AG04450 (cell line): ENCODE measurements around the gene CDKL1. TPM values are rescaled to one million over a fixed set of nuclear protein-coding genes. Genes with fewer than 3 reads are reported as not detected.
A peak's percentile ranks its signal among the peaks of the same experiment; 100 is the strongest.

Experiments
- CTCF ChIA-PET: fragments of 300-600, 350-600 bp; formaldehyde crosslinking; extraction: SDS; loops from one replicate; lab custom pipeline; 2022; ENCODE audit warnings: antibody characterized with exemption, inconsistent platforms; lab: Charles Lee
- POLR2A ChIA-PET: fragments of 350-600 bp; formaldehyde crosslinking; extraction: SDS; loops from one replicate; lab custom pipeline; 2021; ENCODE audit warnings: antibody characterized with exemption, inconsistent platforms; lab: Yijun Ruan, JAX
- DNase-seq: peaks from one replicate; pipeline ENCODE4 v3.0.0-alpha.2; 2011; ENCODE audit warnings: low read depth, low spot score
- H3K27ac ChIP-seq: one replicate; pipeline ENCODE4 v1.5.1; 2012; ENCODE audit warnings: low read depth, low read length, control low read depth
- H3K27me3 ChIP-seq: one replicate; pipeline ENCODE4 v1.6.0; 2012; ENCODE audit warnings: low read length; ENCODE audit not compliant: control insufficient read depth, insufficient read depth
- H3K4me3 ChIP-seq: 2 replicates; pipeline ENCODE4 v1.5.1; 2011; ENCODE audit warnings: mild to moderate bottlenecking, low read depth, low read length, control low read depth
- H3K9me3 ChIP-seq: 2 replicates; pipeline ENCODE4 v1.5.1; 2012; ENCODE audit warnings: low read length; ENCODE audit not compliant: control insufficient read depth, insufficient read depth
- polyA plus RNA-seq: library from polyadenylated mRNA; depleted of rRNA; stranded (reverse); fragments of >200 nt; gene quantifications from 2 replicates; pipeline ENCODE4 v1.2.3, GENCODE V29; 2011
- TF ChIP-seq, protein P1 (sequence below): IDR thresholded peaks from 2 replicates; pipeline ENCODE4 v1.5.1; 2011; ENCODE audit warnings: low read depth, low read length, control low read depth, inconsistent platforms

Gene CDKL1
- polyA plus RNA-seq, 1 experiment = 20.1 TPM

DNA sequence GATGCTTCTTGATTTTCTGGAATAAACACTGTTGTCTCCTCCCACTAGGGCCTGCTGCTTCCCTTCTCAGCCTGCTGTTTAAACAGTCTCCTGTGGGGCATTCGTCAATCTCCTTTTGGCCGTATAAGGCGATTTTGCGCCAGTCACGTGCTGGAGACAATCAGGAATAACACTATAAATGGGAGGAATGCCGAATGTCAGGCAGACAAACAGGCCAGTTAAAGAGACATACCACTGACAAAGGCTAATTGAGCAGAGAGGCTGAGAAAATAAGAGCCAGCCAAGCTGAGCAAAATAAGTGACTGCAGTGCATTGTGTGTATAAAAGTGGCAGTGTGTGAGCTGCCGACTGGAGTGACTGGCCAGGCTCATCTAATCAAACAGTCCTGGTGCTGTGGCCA, 61.3 kb downstream of the CDKL1 start:
- H3K4me3 ChIP-seq = no peak overlapping the region
- CTCF ChIA-PET = interaction anchor here (0.6 to 3.4 kb wide), 5 partner anchors 14 to 473 kb away, joined by 3 to 18 read pairs (median 3); no protein-coding TSS in a partner anchor
- no peak for DNase-seq
- peak overlapping the region; percentile 12 for H3K27ac ChIP-seq
- TF ChIP-seq, protein P1, sequence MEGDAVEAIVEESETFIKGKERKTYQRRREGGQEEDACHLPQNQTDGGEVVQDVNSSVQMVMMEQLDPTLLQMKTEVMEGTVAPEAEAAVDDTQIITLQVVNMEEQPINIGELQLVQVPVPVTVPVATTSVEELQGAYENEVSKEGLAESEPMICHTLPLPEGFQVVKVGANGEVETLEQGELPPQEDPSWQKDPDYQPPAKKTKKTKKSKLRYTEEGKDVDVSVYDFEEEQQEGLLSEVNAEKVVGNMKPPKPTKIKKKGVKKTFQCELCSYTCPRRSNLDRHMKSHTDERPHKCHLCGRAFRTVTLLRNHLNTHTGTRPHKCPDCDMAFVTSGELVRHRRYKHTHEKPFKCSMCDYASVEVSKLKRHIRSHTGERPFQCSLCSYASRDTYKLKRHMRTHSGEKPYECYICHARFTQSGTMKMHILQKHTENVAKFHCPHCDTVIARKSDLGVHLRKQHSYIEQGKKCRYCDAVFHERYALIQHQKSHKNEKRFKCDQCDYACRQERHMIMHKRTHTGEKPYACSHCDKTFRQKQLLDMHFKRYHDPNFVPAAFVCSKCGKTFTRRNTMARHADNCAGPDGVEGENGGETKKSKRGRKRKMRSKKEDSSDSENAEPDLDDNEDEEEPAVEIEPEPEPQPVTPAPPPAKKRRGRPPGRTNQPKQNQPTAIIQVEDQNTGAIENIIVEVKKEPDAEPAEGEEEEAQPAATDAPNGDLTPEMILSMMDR = 0 out of 2 replicates have a peak, but pooled peaks have one; percentile 12
- no peaks in the 10 kb centered on the region for H3K9me3 ChIP-seq
- POLR2A ChIA-PET = interaction anchor here (0.8 to 1.2 kb wide), 3 partner anchors 9 to 118 kb away, joined by 3 to 5 read pairs (median 4); partner anchors contain the start of gene CDKL1
- no peaks in the 10 kb centered on the region for H3K27me3 ChIP-seq

DNA sequence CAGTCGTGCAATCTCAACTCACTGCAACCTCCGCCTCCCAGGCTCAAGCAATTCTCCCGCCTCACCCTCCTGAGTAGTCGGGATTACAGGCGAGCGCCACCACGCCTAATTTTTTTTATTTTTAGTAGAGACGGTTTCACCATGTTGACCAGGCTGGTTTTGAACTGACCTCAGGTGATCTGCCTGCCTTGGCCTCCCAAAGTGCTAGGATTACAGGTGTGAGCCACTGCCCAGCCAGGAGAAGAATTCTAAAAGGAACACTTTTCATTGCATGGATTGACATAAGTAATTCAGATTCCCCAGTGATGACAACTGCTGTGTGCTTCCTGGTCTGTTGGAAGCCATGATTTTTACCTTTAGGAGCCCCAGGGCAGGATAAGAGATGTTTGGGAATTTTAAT, 62.5 kb downstream of the CDKL1 start:
- H3K4me3 ChIP-seq = no peak overlapping the region
- DNase-seq = no peak
- no peaks in the 10 kb centered on the region for H3K9me3 ChIP-seq
- TF ChIP-seq, protein P1 = no peak
- CTCF ChIA-PET = interaction anchor here (3.4 kb wide), 1 partner anchor 13 kb away, joined by 18 read pairs; no protein-coding TSS in a partner anchor
- POLR2A ChIA-PET = interaction anchor here (0.7 kb wide), 1 partner anchor 28 kb away, joined by 3 read pairs; no protein-coding TSS in a partner anchor
- H3K27me3 ChIP-seq = no peaks in the 10 kb centered on the region
- no peak overlapping the region for H3K27ac ChIP-seq

DNA sequence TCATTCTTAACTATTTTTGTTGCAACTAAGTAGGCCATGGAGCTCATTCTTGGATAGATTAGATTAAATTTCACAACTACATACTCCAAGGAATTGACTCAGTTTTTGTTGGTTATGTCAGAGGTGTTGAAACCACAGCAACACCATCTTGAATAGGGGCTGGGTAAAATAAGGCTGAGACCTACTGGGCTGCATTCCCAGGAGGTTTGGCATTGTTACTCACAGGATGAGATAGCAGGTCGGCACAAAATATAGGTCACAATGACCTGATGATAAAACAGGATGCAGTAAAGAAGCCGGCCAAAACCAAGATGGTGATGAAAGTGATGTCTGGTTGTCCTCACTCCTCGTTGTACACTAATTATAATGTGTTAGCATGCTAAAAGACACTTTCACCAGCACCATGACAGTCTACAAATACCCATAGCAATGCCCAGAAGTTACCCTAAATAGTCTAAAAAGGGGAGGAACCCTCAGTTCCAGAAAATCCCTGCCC, 63.6 kb downstream of the CDKL1 start:
- Histone ChIP-seq H3K27ac (peak overlapping the region; percentile 58), H3K9me3 (no peaks in the 10 kb centered on the region), H3K4me3 (no peak overlapping the region), H3K27me3 (no peaks in the 10 kb centered on the region)
- DNase-seq = no peak
- TF ChIP-seq, protein P1 = no peak
- ChIA-PET CTCF (interaction anchor here (0.8 to 3.4 kb wide), 3 partner anchors 11 to 15 kb away, joined by 5 to 18 read pairs (median 16); no protein-coding TSS in a partner anchor), POLR2A (interaction anchor here (0.6 to 1.1 kb wide), 4 partner anchors 12 to 129 kb away, joined by 3 to 10 read pairs (median 4); partner anchors contain the start of gene CDKL1)

DNA sequence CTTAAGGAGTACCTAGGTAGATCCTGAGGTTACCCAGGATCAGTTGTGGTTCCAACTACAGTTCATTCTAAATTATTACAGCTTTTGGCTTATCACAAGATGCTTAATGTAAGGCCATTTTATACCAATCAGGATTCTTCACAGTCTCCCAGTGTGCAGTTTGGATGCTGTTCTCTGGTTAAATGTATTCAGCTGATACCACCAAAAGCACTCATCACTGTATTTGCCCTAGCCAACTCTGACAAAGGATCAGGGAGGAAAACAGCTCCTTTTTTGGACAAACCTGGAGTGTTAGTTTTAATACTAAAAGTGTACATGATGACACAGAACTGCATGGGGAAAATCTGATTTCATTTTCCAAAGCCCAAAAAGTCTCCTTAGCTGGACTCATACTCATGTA, 65.1 kb downstream of the CDKL1 start:
- no peaks in the 10 kb centered on the region for H3K27me3 ChIP-seq
- CTCF ChIA-PET = interaction anchor here (1.8 to 2.3 kb wide), 2 partner anchors 11 to 14 kb away, joined by 4 to 16 read pairs; no protein-coding TSS in a partner anchor
- DNase-seq = no peak
- no peaks in the 10 kb centered on the region for H3K9me3 ChIP-seq
- no peak overlapping the region for H3K27ac ChIP-seq
- no peak overlapping the region for H3K4me3 ChIP-seq
- POLR2A ChIA-PET = interaction anchor here (0.6 kb wide), 1 partner anchor 19 kb away, joined by 5 read pairs; no protein-coding TSS in a partner anchor
- TF ChIP-seq, protein P1 = no peak
